DMS114 treated with DMSO at 0.1 percent for 48 hours (cell line): ENCODE results near the gene DLG1.

ENCODE experiments used
- DNase-seq: peaks from one replicate; lab custom pipeline; 2025; ENCODE audit not compliant: unreplicated experiment; lab: John Stamatoyannopoulos, UW

The DLG1 gene

DNA sequence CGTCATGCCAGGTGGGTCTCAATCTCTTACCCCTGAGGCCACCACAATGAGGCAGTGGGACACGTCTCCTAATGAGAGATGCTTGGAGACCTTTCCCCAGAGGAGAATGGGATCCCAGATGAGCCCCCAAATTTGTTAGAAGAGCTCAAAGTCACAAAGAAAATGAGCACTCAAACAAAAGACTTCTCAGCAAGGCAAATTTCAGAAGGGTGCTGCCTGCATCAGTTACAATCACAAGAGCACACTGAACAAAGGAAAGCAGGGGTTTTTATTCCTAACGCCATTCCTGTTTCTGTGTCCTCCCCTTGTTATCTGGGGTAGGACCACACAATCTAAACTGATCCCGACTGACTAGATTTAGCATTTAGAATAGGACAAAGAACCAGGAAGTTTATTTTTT lies 50.1 kb downstream of the DLG1 start:
- DNase-seq: no peak

- DNase-seq: no peak
These were observed 53.7 kb downstream of the DLG1 start for GRCh38 chr3:197244751-197245150.

DNA sequence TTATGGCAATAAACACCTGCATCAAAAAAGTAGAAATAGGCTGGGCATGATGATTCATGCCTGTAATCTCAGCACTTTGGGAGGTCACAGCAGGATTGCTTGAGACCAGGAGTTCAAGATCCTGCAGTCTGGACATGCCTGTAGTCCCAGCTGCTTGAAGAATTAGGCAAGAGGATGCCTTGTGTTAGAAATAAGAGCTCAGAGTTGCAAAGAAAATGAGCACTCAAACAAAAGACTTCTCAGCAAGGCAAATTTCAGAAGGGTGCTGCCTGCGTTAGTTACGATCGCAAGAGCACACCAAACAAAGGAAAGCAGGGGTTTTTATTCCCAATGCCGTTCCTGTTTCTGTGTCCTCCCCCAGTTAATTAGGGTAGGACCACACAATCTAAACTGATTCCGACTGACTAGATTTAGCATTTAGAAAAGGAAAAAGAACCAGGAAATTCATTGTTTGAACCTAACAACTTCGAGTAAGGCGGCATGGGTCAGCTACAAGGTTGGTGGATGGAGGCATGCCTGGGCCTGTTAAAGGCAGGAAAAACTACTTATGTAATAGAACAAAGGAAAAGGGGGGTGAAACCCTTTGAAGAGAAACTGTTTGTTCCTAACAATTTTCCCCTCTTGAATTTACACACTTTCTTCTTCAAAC lies 55.5 kb downstream of the DLG1 start:
- DNase-seq: no peak

- no peak for DNase-seq
These were observed 57.2 kb downstream of the DLG1 start for GRCh38 chr3:197241173-197241572.

DNA sequence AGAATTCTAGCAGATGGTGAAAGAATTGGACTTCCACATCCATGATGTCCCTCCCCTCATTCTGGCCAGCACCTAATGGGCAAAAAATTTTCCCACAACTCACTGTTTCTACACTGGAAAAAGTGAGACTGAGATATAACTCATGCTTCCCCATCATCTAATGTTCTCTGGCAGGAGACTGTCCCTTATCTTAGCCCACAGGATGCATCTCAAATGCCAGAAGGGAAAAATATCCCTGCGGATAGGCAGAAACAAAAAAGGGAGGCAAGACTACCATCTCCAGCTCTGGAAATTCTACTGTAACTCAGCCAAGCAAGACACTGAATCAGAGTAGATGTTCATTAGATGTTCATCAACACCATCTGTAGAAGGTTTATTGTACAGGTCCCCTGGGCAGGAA lies 58.6 kb downstream of the DLG1 start:
- DNase-seq: no peak

DNA sequence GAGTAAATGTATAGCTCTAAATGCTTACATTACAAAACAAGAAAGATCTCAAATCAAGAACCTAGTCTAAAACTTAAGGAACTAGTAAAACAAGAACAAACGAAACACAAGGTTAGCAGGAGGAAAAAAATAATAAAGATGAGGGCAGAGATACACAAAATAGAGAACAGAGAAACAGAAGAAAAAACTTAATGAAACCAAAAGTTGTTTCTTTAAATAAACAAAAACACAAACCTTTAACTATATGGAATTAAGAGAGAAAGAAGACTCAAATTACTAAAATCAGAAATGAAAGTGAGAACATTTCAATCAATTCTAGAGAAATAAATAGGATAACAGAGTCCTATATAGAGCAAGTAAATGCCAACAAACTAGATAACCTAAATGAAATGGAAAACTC lies 59.6 kb downstream of the DLG1 start:
- DNase-seq: no peak

DNA sequence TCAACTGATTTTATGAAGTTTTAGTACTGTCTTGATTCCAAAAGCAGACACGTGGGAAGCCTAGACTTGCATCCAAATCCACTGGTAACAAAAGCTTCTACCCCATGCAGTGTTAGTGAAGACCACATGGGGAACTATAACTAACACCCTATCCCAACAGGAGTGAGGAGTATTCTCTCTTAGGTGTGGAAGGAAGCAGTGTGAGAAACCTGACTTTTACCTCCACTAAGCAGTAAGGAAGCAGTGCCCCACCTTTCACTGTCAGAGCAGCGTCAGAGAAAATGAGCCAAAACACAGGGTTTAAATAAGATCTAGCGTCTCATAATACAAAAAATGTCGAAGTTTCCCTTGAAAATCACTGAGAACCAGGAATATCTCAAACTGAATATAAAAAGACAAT lies 60.5 kb downstream of the DLG1 start:
- DNase-seq: no peak

DNA sequence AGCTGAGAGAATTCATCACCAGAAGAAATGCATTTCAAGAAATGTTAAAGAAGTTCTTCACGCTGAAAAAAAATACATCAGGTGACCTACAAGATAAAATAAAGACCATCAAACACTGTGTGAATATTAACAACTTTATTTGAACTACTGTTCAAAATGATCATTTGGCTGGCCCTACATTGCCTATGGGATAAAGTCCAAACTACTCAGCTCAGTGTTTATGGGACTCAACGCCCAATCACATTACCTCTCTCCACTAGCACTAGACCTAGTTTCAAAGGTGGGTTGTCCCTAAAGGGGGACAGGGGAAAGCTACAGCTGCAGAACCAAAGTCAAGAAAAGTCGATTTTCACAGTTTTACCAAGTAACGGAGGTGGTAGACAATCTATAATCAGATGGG lies 62.0 kb downstream of the DLG1 start:
- no peak for DNase-seq

DNA sequence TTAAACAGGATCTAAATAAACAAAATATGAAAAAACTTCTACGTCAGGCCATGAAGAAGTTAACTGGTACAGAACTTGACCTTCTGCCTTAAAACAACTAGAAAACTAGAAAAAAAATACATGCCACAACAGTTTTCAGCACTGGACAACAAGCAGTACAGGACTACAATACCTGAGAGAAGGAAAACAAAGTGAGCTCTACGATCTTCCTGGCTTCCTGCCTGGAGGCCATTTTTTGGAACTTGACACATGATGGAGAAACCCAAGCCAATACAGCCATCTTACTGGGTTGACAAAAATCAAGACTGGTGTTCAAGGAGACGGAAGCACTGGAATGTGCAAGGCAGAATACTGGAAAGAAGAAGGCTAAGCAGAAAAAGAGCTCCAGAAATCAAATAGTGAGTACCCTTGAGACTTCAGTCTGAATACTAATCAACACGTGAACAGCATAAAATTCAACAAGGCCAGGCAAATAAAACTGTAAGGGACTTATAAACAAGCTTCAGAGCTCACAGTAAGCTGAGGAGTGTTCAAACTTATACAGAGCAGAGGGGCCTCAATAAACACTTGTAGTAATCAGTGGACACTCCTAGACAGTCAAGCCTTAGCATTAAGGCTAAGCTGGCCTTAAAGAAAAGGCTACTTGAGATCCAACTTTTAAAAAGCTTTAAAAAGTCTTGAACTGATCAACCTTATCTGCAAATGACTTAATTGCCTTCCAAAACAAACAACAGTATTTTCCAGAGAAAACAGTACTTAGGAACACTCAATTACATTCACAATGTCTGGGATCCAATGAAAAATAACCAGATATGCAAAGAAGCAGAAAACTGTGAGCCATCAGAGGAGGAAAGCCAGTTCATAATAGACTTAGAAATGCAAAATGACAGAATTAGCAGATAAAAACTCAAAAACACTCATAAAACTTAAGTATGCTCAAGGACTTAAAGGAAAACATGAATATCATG lies 63.2 kb downstream of the DLG1 start:
- no peak for DNase-seq

- no peak for DNase-seq
These were observed 67.1 kb downstream of the DLG1 start for GRCh38 chr3:197231321-197231720.

DNA sequence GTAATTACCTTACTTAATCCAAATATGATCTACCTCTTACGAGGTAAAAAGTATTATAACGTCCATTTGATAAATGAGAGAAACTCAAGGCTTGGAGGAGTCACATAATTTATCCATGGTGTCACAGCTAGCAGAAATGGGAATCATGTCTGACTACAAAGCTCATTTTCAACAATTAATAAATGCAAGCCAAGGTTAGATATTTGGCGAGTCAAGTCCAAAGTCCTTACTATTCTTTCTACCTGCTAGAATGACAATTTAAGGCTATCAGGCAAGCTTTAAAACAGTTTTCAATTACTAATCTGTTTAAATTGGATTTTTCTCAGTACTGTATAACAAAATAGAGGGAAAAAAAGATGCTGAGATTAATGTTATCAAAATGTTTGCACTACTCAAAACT lies 68.6 kb downstream of the DLG1 start:
- no peak for DNase-seq

DNA sequence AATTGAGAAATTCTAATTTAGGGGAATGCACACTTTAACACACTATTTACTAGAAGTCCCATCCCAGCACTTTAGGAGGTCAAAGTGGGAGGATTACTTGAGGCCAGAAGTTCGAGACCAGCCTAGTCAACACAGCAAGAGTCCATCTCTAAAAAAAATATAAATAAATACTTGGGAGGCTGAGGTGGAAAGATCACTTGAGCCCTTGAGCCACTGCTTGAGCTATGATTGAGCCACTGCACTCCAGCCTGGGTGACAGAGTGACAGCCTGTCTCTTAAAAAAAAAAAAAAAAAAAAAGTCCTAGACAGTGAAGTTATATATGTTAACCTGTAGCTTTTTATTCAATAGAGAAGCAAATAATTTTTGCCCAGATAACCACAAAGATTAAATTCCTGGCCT lies 69.2 kb downstream of the DLG1 start:
- DNase-seq: no peak

DNA sequence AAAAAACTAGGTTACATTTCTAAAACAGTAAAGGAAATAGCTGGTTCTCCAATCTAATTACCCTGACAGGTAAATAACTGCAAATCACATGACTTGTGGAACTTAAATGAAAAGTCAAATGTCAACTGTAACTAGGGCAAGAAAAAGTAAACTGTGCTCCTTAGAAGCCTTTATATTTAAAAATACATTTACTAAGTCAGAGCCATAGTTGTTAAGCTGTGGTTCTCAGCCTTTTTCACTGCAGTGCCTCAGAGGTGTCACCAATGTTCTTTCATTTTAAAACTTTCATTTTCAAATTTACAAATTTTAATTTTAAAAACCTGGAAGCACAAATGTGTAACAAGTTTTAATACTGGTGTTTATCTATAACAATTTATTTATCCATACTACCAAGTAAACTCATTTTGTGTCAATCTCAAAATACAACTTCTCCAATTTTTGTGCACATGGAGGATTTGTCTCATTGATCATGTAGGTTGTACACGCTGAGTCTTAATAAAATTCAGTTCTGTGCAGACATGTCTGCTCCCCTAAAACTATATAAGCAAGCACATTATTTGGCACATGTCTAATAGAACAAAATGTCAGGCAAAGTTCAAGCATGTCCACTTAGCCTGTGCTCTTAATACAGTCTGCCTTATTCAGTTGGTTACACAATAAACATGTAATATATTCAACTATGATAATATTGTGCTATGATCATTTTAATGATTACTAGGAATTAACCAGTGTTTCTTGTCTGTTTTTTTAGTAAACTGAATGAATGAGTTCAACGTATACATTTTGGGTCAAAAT lies 70.4 kb downstream of the DLG1 start:
- DNase-seq: no peak

GRCh38 chr3:197226179-197226578 lies 72.2 kb downstream of the DLG1 start:
- DNase-seq: peak; percentile 43

- DNase-seq: no peak
These were observed 72.8 kb downstream of the DLG1 start for GRCh38 chr3:197225579-197225978.

DNA sequence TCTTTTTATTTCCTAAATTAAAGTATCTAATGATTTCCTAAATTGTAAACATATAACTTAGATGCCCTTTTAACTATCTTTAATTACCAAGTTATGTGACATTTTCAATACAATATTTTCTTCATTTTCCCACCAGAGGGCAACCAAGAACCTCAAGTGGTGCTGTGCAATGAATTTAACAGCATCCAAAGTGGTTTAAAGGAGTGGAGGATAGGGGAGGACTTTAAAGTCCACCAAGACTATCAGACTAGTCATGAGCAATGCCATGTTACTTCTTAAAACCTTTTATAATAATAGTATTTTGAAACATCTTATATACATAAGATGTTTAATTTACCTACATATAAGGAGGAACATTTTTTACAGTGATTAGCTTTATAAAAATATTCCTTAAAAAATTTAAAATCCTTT lies 74.4 kb downstream of the DLG1 start:
- peak; percentile 69 for DNase-seq

DNA sequence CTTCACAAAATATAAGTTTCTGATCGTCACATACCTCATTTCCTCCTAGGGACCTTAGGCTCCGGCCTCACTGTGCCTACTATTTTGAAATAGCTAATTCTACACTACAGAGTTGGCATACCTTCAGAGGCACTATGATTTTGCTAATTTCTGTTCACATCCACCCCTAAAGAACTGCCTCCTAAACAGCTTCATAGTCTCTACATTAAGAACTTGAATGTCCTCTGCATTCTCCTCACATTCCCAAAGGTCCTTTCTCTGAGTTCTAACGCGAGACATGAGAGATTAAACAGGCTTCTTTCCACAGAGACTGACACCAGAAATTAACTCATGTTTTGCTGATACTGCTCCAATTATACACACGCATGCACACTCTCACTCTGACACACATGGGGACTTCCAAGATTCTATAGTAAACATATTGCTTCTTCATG lies 75.5 kb downstream of the DLG1 start:
- DNase-seq: no peak

DNA sequence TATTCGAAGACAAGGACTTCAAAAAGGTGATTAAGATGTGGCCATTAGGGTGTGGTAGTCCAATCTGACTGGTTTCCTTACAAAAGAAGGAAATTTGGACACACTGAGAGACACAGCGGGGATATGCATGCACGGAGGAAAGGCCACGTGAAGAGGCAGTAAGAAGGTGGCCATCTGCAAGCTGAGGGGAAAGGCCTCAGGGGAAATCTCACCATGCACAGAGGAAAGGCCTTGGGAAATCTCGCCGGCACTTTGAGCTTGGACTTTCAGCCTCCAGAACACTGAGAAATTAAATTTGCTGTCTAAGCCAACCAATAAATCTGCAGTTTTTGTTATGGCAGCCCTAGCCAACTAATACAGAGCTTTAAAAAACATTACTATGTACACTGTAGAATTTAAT lies 78.8 kb downstream of the DLG1 start:
- no peak for DNase-seq

DNA sequence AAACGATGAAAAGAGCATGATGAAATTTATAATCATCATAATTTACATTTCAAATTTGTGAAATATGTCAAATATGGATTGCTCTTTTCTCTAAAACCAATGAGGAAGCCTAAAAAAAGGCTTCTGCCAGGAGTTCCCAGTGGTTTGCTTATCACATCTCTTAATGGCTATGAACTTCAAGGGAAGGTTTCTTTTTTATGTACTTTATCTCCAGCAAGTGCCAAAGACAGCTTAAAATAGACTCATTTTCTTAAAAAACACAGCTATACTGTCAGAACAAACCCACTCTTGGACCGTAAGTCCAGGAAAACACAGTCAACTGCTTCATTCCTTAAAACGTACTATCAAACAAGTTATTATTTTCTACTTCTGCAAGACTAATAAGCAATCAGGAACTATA lies 80.2 kb downstream of the DLG1 start:
- DNase-seq: no peak

DNA sequence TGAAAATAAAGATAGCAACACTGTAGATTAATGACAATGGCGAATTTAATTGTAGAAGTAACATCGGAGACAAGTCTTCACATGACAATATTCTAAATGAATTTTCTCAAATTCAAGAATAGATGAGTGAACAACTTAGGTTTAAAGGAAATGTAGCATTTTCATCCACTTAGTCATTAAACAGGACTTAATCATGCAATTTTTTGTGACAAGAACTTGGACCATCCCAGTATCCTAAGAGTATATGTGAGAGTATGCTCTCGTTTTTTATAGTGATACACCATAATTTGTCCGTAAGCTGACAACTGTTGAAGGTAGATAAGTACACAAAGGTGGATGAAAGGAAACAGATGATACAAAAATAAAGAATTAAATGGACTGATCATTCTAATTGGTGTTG lies 81.5 kb downstream of the DLG1 start:
- DNase-seq: no peak

DNA sequence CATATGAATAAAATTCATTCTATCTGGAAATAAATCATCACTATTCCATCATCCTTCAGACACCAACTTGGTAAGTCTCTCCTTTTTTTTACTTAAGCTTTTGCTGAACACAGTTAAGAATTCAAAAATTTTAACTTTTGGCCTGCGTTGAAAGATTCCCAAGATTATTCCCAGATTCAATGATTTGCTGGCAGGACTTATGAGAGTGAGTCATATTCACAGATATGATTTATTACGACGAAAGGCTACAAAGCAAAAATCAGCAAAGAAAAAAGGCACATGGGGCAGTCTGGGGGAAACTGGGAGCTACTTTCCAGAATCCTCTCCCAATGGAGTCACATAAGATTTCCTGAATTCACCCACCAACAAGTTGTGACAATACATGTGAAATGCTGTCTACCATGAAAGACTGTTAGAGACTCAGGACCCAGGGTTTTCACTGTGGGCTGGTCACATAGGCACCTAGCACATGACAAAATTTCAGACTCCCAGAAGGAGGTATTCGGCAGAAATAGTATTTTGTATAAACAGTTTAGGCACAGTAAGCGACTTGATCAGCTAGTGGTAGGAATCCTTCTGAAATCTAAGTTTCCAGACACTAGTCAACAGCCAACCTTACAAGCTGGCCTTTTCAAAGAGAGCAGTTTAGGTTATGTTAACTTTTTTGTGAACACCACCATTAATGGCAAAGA lies 82.1 kb downstream of the DLG1 start:
- no peak for DNase-seq
